ENCODE measurements around the gene ASIC2.

The ASIC2 gene

GRCh38 chr17:33152783-33153182 lies 140.3 kb downstream of the ASIC2 start:
- DNase-seq, result no peak

- no peak for DNase-seq
These were observed 141.5 kb downstream of the ASIC2 start for GRCh38 chr17:33151565-33151964.

GRCh38 chr17:33145941-33146340 lies 147.2 kb downstream of the ASIC2 start:
- DNase-seq, result no peak

- DNase-seq, result no peak
These were observed 148.3 kb downstream of the ASIC2 start for GRCh38 chr17:33144837-33145236.

- DNase-seq, result no peak
These were observed 150.3 kb downstream of the ASIC2 start for GRCh38 chr17:33142705-33143299.

- no peak for DNase-seq
These were observed 152.5 kb downstream of the ASIC2 start for GRCh38 chr17:33140413-33141099.

- no peak for DNase-seq
These were observed 154.5 kb downstream of the ASIC2 start for GRCh38 chr17:33138627-33139026.

GRCh38 chr17:33137426-33137825 lies 155.7 kb downstream of the ASIC2 start:
- no peak for DNase-seq

GRCh38 chr17:33135691-33136090 lies 157.4 kb downstream of the ASIC2 start:
- DNase-seq, result no peak

GRCh38 chr17:33131620-33132019 lies 161.5 kb downstream of the ASIC2 start:
- DNase-seq, result no peak

- no peak for DNase-seq
These were observed 165.4 kb downstream of the ASIC2 start for GRCh38 chr17:33127706-33128105.

- no peak for DNase-seq
These were observed 167.0 kb downstream of the ASIC2 start for GRCh38 chr17:33126086-33126485.

GRCh38 chr17:33125552-33125950 lies 167.5 kb downstream of the ASIC2 start:
- no peak for DNase-seq

GRCh38 chr17:33124871-33125551 lies 168.1 kb downstream of the ASIC2 start:
- no peak for DNase-seq

GRCh38 chr17:33124185-33124584 lies 168.9 kb downstream of the ASIC2 start:
- no peak for DNase-seq

GRCh38 chr17:33121756-33122155 lies 171.3 kb downstream of the ASIC2 start:
- DNase-seq, result no peak

- DNase-seq, result no peak
These were observed 171.8 kb downstream of the ASIC2 start for GRCh38 chr17:33121272-33121671.

- DNase-seq, result no peak
These were observed 173.0 kb downstream of the ASIC2 start for GRCh38 chr17:33120103-33120502.

GRCh38 chr17:33118391-33119075 lies 174.6 kb downstream of the ASIC2 start:
- DNase-seq, result no peak

GRCh38 chr17:33116021-33116551 lies 177.0 kb downstream of the ASIC2 start:
- DNase-seq, result no peak

- no peak for DNase-seq
These were observed 177.7 kb downstream of the ASIC2 start for GRCh38 chr17:33115366-33115765.

GRCh38 chr17:33113991-33114370 lies 179.1 kb downstream of the ASIC2 start:
- DNase-seq, result no peak

GRCh38 chr17:33113276-33113990 lies 179.7 kb downstream of the ASIC2 start:
- no peak for DNase-seq

Measured in amniotic stem cell (primary cell).